RWPE1 (cell line): ENCODE measurements around the gene GPR26.

Experiments used
- CTCF ChIA-PET: fragments of 350-600 bp; sonication (Branson Sonifier 250); formaldehyde crosslinking; extraction: SDS; loops from one replicate; lab custom pipeline; 2021; lab: Yijun Ruan, JAX
- POLR2A ChIA-PET: fragments of 400-600 bp; formaldehyde crosslinking; extraction: SDS; loops from one replicate; lab custom pipeline; 2020; ENCODE audit warnings: antibody characterized with exemption; ENCODE audit not compliant: low non-redundant PET; lab: Yijun Ruan, JAX
- DNase-seq: peaks from one replicate; pipeline ENCODE4 v3.0.0; 2012; ENCODE audit warnings: low spot score
- H3K27ac ChIP-seq: fragments of 450-650 bp; 2 replicates; pipeline ENCODE4 v1.5.1; 2017
- CTCF ChIP-seq: fragments of 450-650 bp; conservative IDR thresholded peaks from 2 replicates; pipeline ENCODE4 v1.5.1; 2017; ENCODE audit warnings: low read depth, mild to moderate bottlenecking

The GPR26 gene

GRCh38 chr10:123636598-123637325 lies 29.4 kb upstream of the GPR26 start:
- DNase-seq = peak; percentile 18
- CTCF ChIA-PET = interaction anchor here (0.6 to 1.1 kb wide), 2 partner anchors 54 to 385 kb away, joined by 3 read pairs; no protein-coding TSS in a partner anchor

GRCh38 chr10:123637326-123637880 lies 28.8 kb upstream of the GPR26 start:
- ChIA-PET POLR2A (no interaction called here), CTCF (interaction anchor here (0.6 to 1.1 kb wide), 2 partner anchors 54 to 384 kb away, joined by 3 read pairs; no protein-coding TSS in a partner anchor)
- TF ChIP-seq CTCF = no peak
- no peak overlapping the region for H3K27ac ChIP-seq
- peak; percentile 45 for DNase-seq

More at GRCh38 chr10:123636598-123637325, 29.4 kb upstream of the GPR26 start:
- TF ChIP-seq CTCF = no peak
- H3K27ac ChIP-seq = no peak overlapping the region
- POLR2A ChIA-PET = no interaction called here

- no peak for DNase-seq
- ChIA-PET CTCF (no interaction called here), POLR2A (no interaction called here)
- no peak overlapping the region for H3K27ac ChIP-seq
- no peak for TF ChIP-seq CTCF
Measured at GRCh38 chr10:123639131-123639530, 27.0 kb upstream of the GPR26 start.

- TF ChIP-seq CTCF = no peak
- no peak overlapping the region for H3K27ac ChIP-seq
- ChIA-PET POLR2A (no interaction called here), CTCF (interaction anchor here (0.6 kb wide), 1 partner anchor 14 kb away, joined by 6 read pairs; no protein-coding TSS in a partner anchor)
- DNase-seq = peak; percentile 34
Measured at GRCh38 chr10:123640016-123640535, 26.1 kb upstream of the GPR26 start.

GRCh38 chr10:123642293-123642692 lies 23.9 kb upstream of the GPR26 start:
- no peak for DNase-seq
- CTCF ChIA-PET = interaction anchor here (0.6 kb wide), 2 partner anchors 69 to 216 kb away, joined by 4 read pairs; no protein-coding TSS in a partner anchor
- POLR2A ChIA-PET = no interaction called here

More at GRCh38 chr10:123642293-123642692, 23.9 kb upstream of the GPR26 start:
- TF ChIP-seq CTCF = no peak
- no peak overlapping the region for H3K27ac ChIP-seq
